ENCODE data around the gene EIF3F.

DNA sequence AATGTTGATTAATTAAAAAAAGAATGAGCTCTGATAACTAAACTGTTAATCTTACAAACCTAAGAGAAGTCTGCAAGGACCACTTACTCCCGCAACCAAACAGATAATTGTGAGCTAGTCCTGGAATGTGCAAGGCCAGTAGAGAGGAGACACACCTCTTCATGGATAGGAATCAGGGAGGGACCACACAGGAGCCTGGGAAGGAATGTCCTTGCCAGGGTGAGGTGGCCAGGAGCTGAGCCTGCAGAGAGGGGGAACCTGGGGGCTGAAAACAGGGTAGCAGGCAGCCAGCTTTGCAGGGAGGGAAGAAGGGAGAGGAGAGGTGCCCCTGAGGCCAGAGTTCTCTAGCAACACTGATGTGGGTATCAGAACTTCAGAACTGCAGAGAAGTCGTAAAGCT, 12.5 kb upstream of the EIF3F start:
- TF ChIP-seq, protein P1, sequence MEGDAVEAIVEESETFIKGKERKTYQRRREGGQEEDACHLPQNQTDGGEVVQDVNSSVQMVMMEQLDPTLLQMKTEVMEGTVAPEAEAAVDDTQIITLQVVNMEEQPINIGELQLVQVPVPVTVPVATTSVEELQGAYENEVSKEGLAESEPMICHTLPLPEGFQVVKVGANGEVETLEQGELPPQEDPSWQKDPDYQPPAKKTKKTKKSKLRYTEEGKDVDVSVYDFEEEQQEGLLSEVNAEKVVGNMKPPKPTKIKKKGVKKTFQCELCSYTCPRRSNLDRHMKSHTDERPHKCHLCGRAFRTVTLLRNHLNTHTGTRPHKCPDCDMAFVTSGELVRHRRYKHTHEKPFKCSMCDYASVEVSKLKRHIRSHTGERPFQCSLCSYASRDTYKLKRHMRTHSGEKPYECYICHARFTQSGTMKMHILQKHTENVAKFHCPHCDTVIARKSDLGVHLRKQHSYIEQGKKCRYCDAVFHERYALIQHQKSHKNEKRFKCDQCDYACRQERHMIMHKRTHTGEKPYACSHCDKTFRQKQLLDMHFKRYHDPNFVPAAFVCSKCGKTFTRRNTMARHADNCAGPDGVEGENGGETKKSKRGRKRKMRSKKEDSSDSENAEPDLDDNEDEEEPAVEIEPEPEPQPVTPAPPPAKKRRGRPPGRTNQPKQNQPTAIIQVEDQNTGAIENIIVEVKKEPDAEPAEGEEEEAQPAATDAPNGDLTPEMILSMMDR (IDR thresholded peaks at IDR 0.05; ENCODE audit: borderline replicate concordance, extremely low read depth, low read length, poor library complexity, severe bottlenecking) = no peak
- TF ChIP-seq EZH2 (IDR thresholded peaks at IDR 0.05; ENCODE audit: borderline replicate concordance, low read depth, low read length, severe bottlenecking) = no peak

All from DND-41 (cell line).